GM21367 (cell line): ENCODE measurements around the gene MBIP.

Experiments used
- ATAC-seq: cut with Tn5 transposase; IDR thresholded peaks from one replicate; pipeline ENCODE4 v1.9.1; 2021; ENCODE audit not compliant: unreplicated experiment

Gene MBIP

DNA sequence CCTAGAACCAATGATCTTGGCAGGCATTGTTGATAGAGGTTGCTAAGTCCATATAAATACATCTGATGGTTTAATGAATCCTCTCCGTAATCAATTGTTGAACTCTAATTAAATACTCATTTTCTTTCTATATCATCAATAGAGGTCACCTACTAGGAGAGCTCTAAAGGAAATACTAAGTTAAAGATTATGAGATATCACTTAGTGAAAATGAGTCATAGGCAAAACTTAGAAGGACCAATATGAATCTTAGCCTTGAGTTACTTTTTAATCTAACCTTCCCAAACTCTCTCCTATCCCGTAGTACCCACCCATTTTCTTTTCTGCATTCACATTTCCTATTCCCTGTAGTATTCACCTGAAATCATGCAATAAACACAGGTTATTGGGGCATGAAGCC, 50.2 kb downstream of the MBIP start:
- ATAC-seq: no peak

DNA sequence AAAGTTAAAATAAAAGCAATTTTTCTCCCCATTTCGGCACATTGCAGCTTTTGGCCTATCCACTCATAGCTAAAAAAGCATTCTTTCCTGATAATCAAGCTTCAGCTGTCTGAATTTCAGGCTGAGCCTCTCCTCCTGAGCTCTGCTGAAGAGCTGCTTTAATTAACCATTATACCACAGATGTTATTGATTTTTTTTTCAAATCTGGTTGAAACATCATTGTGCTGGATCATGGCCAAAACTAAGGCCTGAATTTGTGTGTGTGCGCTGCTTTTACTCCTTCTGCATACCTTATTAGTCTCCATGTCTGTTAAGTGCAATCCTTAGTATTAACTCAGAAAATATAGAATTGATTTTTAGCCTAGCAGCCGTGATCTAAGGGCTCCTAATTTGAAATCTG, 52.3 kb downstream of the MBIP start:
- no peak for ATAC-seq

DNA sequence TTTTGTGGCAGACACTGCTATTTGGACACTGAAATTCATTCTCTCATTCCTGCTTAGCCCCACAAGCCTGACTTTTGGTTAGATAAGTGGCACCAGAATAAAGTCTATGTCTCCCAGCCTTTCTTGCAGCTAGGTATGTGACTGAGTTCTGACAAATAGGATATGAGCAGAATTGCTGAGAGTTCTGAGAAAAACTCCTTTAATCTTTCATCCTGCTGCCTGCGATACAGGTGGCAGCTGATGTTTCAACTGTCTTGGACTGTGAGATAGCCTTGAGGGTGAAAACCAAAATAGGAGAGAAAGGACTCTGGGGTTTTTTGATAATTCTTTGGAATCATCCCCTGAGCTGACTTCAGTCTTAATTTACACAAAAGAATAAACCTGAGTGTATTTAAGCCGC, 55.8 kb downstream of the MBIP start:
- no peak for ATAC-seq

DNA sequence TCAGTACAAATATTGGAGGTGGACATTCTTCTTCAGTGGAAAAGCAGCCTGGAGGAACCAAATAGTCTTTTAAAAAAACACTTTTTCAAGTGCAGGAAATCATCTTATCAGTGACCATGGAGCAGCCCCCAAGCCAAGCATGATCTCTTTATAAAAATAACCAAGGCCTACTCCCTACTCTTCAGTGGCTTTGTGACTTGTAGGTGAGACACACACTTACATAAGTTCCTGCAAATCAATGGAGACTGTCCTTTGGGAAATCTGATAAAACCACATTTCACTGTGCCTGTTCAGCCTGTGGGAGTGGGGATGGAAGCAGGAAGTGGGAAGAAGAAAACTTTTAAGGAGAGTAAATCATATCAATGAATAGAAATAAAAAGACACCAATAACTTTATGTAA, 56.3 kb downstream of the MBIP start:
- ATAC-seq: no peak

DNA sequence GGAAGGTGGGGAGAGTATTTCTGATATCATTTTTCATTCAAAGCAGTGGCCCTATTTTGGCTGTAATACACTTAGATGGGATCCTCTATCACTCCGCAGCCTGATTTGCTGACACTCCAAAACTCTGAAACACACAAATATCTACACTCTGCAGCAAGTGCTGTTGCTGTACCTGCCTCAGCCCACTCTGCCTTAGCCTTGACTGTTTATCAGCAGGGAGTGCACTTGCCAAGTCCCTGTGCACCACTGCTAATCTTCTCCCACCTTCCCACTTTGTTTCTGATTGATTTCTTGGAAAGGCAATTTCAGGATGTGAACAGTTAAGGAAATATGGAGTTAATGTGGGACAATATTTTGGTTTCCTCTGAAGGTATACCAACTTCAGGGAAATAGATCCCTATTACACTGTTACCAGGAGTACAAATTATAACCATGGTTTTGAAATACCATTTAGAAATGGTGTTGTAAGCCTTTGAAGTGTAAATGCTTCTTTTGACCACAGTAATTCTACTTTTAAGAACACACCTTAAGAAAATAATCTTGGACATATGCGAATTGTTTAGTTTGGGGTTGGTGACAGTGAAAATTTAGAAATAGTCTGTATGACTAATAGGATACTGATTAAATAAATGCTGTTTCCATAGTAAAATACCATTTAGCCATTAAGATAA, 59.3 kb downstream of the MBIP start:
- no peak for ATAC-seq

DNA sequence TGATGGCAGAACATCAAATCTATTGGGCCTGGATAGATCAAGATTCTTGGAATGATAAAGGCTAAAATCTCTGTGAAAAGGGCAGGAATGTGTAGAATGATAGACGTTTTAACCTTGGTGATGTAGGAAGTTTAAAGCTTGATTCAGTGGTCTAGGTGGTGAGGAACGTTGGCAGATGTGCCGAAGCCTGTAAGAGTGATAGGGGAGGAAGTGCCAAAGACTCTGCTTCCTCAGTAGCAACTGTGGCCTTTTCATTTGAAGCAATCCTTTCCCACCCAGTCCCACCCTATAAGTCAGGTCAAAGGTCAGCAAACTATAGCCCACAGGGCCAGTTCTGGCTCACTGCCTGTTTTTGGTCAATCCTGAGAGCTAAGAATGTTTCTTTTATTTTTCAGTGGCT, 62.2 kb downstream of the MBIP start:
- ATAC-seq: no peak

DNA sequence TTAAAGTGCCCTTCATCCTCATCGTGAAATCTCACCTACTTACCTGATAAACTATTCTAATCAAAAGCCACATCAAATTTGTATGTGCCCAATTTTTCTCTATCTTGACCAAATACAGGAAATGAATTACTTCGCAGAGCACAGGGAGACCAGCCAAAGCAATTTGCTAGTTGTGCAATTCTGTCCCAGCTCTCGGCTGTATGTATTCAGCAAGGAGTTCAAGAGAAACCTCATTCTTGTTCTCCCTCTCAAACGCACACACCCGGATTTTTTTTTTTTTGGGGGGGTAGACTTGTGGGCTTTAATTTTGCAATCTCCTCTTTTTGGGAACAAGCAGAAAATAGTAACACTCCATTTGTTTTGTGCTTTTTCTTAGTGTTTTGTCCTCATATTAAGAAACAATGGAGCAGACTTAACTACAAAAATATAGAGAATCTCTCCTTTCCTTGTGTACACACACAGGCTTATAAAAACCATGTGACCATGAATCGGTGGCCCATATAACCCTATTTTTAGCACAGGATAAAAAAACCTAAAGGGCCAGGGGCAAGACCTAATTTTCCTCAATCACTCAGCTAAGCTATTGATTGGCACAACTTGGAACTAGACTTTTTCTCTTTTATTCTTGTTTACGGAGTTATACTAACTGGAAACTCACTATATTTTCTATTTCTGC, 64.2 kb downstream of the MBIP start:
- no peak for ATAC-seq

DNA sequence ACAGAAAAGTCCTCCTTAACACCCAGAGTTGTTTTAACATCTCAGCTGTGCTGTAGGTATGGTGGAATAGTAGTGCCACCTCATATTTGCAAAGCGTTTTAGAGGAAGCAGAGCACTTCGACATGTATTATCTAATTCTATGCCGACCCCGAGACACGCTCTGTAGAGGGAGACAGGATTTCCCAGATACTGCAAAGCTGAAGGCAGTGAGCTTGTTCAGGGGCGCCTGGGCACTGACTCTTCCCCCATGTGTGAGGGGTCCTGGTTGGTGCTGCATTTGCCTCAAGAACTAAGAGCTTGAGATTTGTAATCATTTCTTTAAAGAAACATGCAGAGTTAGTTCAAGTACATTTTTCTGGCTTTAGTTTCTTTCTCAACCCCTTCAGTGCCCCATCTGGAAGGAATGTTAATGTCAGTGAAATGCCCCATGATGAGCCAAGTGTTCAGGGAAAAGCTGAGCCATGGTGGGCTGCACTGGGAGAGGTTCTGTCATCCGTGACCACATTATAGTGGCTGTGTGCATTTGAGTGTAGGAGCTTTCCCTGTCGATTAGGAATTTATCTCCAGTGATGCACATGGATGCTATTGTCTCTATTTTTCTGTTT, 66.3 kb downstream of the MBIP start:
- ATAC-seq: no peak
